ENCODE results near the gene FAM124B. TPM values are rescaled to one million over a fixed set of nuclear protein-coding genes. Genes with fewer than 3 reads are reported as not detected.

Gene FAM124B
- total RNA-seq, 1 experiment from 2014 or later, result 0.83 TPM

DNA sequence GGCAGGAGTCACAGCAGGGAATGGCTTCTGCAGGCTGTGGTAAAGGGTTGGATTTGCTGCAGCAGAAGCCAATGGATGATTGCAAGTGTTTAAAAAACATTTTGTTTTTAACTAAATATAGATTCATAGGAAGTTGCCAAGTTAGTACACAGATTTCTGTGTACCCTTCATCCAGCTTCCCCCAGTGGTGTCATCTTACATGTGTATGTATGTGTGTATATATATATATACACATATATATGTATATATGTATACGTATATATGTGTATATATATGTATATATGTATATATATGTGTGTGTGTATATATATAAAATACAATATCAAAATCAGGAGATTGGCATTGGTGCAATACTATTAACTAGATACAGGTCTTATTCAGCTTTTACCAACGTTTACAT is 19.2 kb upstream of the FAM124B start:
- Histone ChIP-seq H4K5ac (ENCODE audit: insufficient read length, low read depth, low read length) (no peak overlapping the region), H3K4me2 (ENCODE audit: insufficient read depth, insufficient read length, low read length) (no peak overlapping the region), H3K14ac (ENCODE audit: insufficient read depth, low read length) (no peak overlapping the region), H3K18ac (ENCODE audit: insufficient read length, low read depth, low read length) (no peak overlapping the region), H2AFZ (ENCODE audit: low read length) (no peak overlapping the region), H3K27ac (ENCODE audit: insufficient read length, low read depth, low read length) (no peak overlapping the region), H4K8ac (replicated peaks; ENCODE audit: insufficient read length, low read depth, low read length) (no peak overlapping the region), H2BK5ac (ENCODE audit: insufficient read length, low read length) (no peak overlapping the region), H3K27me3 (ENCODE audit: insufficient read depth, low read length) (no peaks in the 10 kb centered on the region), H3K4ac (ENCODE audit: low read depth, low read length) (no peak overlapping the region), H2BK20ac (ENCODE audit: low read depth, low read length, poor library complexity, severe bottlenecking) (no peak overlapping the region), H2BK120ac (ENCODE audit: low read depth, low read length, poor library complexity, severe bottlenecking) (no peak overlapping the region), H3K9ac (ENCODE audit: extremely low read depth, insufficient read length, low read length) (no peak overlapping the region), H3K56ac (ENCODE audit: insufficient read length, low read depth, low read length) (no peak overlapping the region), H3K79me1 (ENCODE audit: insufficient read depth, low read depth, low read length, poor library complexity, severe bottlenecking) (no peaks in the 10 kb centered on the region), H3K9me3 (ENCODE audit: control insufficient read depth, low read depth, low read length) (no peaks in the 10 kb centered on the region), H4K91ac (ENCODE audit: insufficient read length, low read depth, low read length) (no peak overlapping the region), H3K4me1 (ENCODE audit: insufficient read depth, low read length) (no peaks in the 10 kb centered on the region; the same call in 1 of the 2 replicates), H4K20me1 (ENCODE audit: control insufficient read depth, insufficient read depth, insufficient read length) (no peaks in the 10 kb centered on the region), H3T11ph (ENCODE audit: low read length) (no peak overlapping the region), H3K79me2 (ENCODE audit: insufficient read depth, low read length) (no peaks in the 10 kb centered on the region), H3K23me2 (ENCODE audit: insufficient read length, low read depth, low read length, poor library complexity, severe bottlenecking) (no peaks in the 10 kb centered on the region), H3K23ac (ENCODE audit: insufficient read length, low read depth, low read length) (no peak overlapping the region), H2AK5ac (ENCODE audit: insufficient read length, low read length) (no peak overlapping the region), H2BK12ac (ENCODE audit: insufficient read length, low read depth, low read length) (no peak overlapping the region), H2BK15ac (ENCODE audit: low read depth, low read length) (no peak overlapping the region)
- peaks cover 13% of the 10 kb centered on the region in 2 experiments; a peak in 4 of 5 replicates for H3K9me3 Mint-ChIP-seq
- TF ChIP-seq, protein P1, sequence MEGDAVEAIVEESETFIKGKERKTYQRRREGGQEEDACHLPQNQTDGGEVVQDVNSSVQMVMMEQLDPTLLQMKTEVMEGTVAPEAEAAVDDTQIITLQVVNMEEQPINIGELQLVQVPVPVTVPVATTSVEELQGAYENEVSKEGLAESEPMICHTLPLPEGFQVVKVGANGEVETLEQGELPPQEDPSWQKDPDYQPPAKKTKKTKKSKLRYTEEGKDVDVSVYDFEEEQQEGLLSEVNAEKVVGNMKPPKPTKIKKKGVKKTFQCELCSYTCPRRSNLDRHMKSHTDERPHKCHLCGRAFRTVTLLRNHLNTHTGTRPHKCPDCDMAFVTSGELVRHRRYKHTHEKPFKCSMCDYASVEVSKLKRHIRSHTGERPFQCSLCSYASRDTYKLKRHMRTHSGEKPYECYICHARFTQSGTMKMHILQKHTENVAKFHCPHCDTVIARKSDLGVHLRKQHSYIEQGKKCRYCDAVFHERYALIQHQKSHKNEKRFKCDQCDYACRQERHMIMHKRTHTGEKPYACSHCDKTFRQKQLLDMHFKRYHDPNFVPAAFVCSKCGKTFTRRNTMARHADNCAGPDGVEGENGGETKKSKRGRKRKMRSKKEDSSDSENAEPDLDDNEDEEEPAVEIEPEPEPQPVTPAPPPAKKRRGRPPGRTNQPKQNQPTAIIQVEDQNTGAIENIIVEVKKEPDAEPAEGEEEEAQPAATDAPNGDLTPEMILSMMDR (conservative IDR thresholded peaks at IDR 0.05), result no peak
- no CpG with 5 or more reads among the region's 2 CpGs for WGBS (ENCODE audit: extremely low coverage, insufficient read length, low lambda C conversion rate)
- no peaks in the 10 kb centered on the region for H3K27me3 Mint-ChIP-seq (ENCODE audit: low read depth)
- peaks cover 6 to 10% (median 7%) of the 10 kb centered on the region in 3 experiments for H3K36me3 Mint-ChIP-seq (ENCODE audit: insufficient read depth in 1 of 3, low read depth in 3 of 3)
- no peak for DNase-seq
- H3K27ac Mint-ChIP-seq, result no peak overlapping the region
- no peak overlapping the region for H3K4me3 Mint-ChIP-seq
- H3K4me1 Mint-ChIP-seq, result peaks cover 8 to 12% of the 10 kb centered on the region in 2 experiments; a peak in 3 of 4 replicates
